OCI-LY7 (cell line): ENCODE results near the gene ZNF750.

Experiments used
- EZH2phosphoT487 ChIP-seq: fragments of 200-600 bp; sonication (generic); IDR thresholded peaks from 2 replicates; pipeline ENCODE4 v1.6.1; 2018; ENCODE audit warnings: low read depth, borderline replicate concordance, mild to moderate bottlenecking, mixed run types, antibody characterized with exemption, low read length, moderate library complexity, mixed read lengths
- TF ChIP-seq, protein P1 (sequence below): fragments of 200-600 bp; sonication (generic); conservative IDR thresholded peaks from 2 replicates; pipeline ENCODE4 v1.5.1; 2014; ENCODE audit warnings: mild to moderate bottlenecking, antibody characterized with exemption, low read length, moderate library complexity, mixed read lengths

GRCh38 chr17:82863383-82863940, 23.6 kb upstream of the ZNF750 start:
- TF ChIP-seq, protein P1, sequence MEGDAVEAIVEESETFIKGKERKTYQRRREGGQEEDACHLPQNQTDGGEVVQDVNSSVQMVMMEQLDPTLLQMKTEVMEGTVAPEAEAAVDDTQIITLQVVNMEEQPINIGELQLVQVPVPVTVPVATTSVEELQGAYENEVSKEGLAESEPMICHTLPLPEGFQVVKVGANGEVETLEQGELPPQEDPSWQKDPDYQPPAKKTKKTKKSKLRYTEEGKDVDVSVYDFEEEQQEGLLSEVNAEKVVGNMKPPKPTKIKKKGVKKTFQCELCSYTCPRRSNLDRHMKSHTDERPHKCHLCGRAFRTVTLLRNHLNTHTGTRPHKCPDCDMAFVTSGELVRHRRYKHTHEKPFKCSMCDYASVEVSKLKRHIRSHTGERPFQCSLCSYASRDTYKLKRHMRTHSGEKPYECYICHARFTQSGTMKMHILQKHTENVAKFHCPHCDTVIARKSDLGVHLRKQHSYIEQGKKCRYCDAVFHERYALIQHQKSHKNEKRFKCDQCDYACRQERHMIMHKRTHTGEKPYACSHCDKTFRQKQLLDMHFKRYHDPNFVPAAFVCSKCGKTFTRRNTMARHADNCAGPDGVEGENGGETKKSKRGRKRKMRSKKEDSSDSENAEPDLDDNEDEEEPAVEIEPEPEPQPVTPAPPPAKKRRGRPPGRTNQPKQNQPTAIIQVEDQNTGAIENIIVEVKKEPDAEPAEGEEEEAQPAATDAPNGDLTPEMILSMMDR, result no peak; the same call in 1 of the 2 replicates
- no peak for TF ChIP-seq EZH2phosphoT487
